CD14-positive monocyte (primary cell): Measurements from ENCODE around the gene CGB2. TPM values are rescaled to one million over a fixed set of nuclear protein-coding genes. Genes with fewer than 3 reads are reported as not detected.
A peak's percentile ranks its signal among the peaks of the same experiment; 100 is the strongest.

Experiments
- DNase-seq, 3 donors: peaks; one replicate each; pipeline ENCODE4 v3.0.0-alpha.2; 2011 to 2022
- H2AFZ ChIP-seq: 2 replicates; pipeline ENCODE4 v1.6.0; 2012; ENCODE audit warnings: mild to moderate bottlenecking, low read depth, low read length, inconsistent platforms; ENCODE audit not compliant: insufficient read depth, poor library complexity, severe bottlenecking
- H3K27ac ChIP-seq, 2 donors: 1 replicate in 1 of 2; 2 replicates in 1 of 2; pipeline ENCODE4 v1.5.1; 2012 to 2013; ENCODE audit warnings: low read length in 2 of 2, control low read depth in 1 of 2, inconsistent platforms in 1 of 2, low read depth in 1 of 2, mild to moderate bottlenecking in 1 of 2
- H3K27me3 ChIP-seq, 2 donors: one replicate each; pipeline versions ENCODE4 v1.6.0 to v1.6.1; 2011 to 2013; ENCODE audit warnings: low read length in 2 of 2; ENCODE audit not compliant: control insufficient read depth in 2 of 2, insufficient read depth in 2 of 2
- H3K36me3 ChIP-seq, 2 donors: replicated peaks in 1 of 2; 1 replicate in 1 of 2; 2 replicates in 1 of 2; pipeline versions ENCODE4 v1.5.1 to v1.6.1; 2012 to 2013; ENCODE audit warnings: low read length in 2 of 2, control low read depth in 1 of 2, inconsistent platforms in 1 of 2, mild to moderate bottlenecking in 1 of 2; ENCODE audit not compliant: insufficient read depth in 2 of 2, control insufficient read depth in 1 of 2
- H3K4me1 ChIP-seq, 2 donors: 1 replicate in 1 of 2; 2 replicates in 1 of 2; pipeline versions ENCODE4 v1.5.1 to v1.6.1; 2012 to 2013; ENCODE audit warnings: low read length in 2 of 2, control low read depth in 1 of 2, inconsistent platforms in 1 of 2, mild to moderate bottlenecking in 1 of 2, moderate library complexity in 1 of 2; ENCODE audit not compliant: insufficient read depth in 2 of 2, control insufficient read depth in 1 of 2
- H3K4me2 ChIP-seq: replicated peaks from 2 replicates; pipeline ENCODE3; 2012; ENCODE audit warnings: low read length, moderate library complexity, mild to moderate bottlenecking; ENCODE audit not compliant: poor library complexity, severe bottlenecking; ENCODE audit errors: extremely low read depth
- H3K4me3 ChIP-seq, 3 experiments: fragments of 200-600 bp in 1 of 3; sonication (generic) in 1 of 3; replicated peaks in 1 of 3; 1 replicate in 2 of 3; 2 replicates in 1 of 3; pipeline ENCODE4 v1.5.1; 2011 to 2013; ENCODE audit warnings: low read length in 3 of 3, mild to moderate bottlenecking in 3 of 3, control low read depth in 2 of 3, low read depth in 2 of 3, inconsistent platforms in 1 of 3, moderate library complexity in 1 of 3
- H3K79me2 ChIP-seq: 2 replicates; pipeline ENCODE4 v1.6.0; 2012; ENCODE audit warnings: mild to moderate bottlenecking, control low read depth, inconsistent platforms, low read length, moderate library complexity; ENCODE audit not compliant: insufficient read depth
- H3K9ac ChIP-seq: 2 replicates; pipeline ENCODE4 v1.6.0; 2017; ENCODE audit warnings: low read length, mild to moderate bottlenecking; ENCODE audit not compliant: insufficient read depth, poor library complexity, severe bottlenecking
- H3K9me3 ChIP-seq, 2 donors: replicated peaks in 1 of 2; 1 replicate in 1 of 2; 2 replicates in 1 of 2; pipeline versions ENCODE4 v1.5.1 to v1.6.1; 2012 to 2013; ENCODE audit warnings: low read length in 2 of 2, control low read depth in 1 of 2; ENCODE audit not compliant: control insufficient read depth in 1 of 2, insufficient read depth in 1 of 2
- H4K20me1 ChIP-seq: 2 replicates; pipeline ENCODE4 v1.6.0; 2012; ENCODE audit warnings: mild to moderate bottlenecking, low read length, control low read depth, moderate library complexity; ENCODE audit not compliant: insufficient read depth
- H3K27ac Mint-ChIP-seq, 7 donors: one replicate each; pipeline ENCODE4 v1.8.0; 2020; ENCODE audit warnings: mild to moderate bottlenecking in 7 of 7, mixed read lengths in 7 of 7, moderate library complexity in 6 of 7, inconsistent platforms in 2 of 7
- H3K27me3 Mint-ChIP-seq, 3 donors: one replicate each; pipeline ENCODE4 v1.8.0; 2021 to 2022; ENCODE audit warnings: low read depth in 3 of 3, mild to moderate bottlenecking in 3 of 3, mixed read lengths in 3 of 3, moderate library complexity in 3 of 3, inconsistent platforms in 1 of 3
- H3K36me3 Mint-ChIP-seq, 2 donors: one replicate each; pipeline ENCODE4 v1.8.0; 2020; ENCODE audit warnings: mixed read lengths in 2 of 2, inconsistent platforms in 1 of 2, mild to moderate bottlenecking in 1 of 2
- H3K4me1 Mint-ChIP-seq: one replicate; pipeline ENCODE4 v1.8.0; 2020; ENCODE audit warnings: mild to moderate bottlenecking, mixed read lengths
- H3K4me3 Mint-ChIP-seq, 2 donors: one replicate each; pipeline ENCODE4 v1.8.0; 2020; ENCODE audit warnings: mild to moderate bottlenecking in 2 of 2, mixed read lengths in 2 of 2, moderate library complexity in 1 of 2
- H3K9me3 Mint-ChIP-seq, 7 donors: one replicate each; pipeline ENCODE4 v1.8.0; 2020 to 2022; ENCODE audit warnings: mixed read lengths in 7 of 7, mild to moderate bottlenecking in 6 of 7, moderate library complexity in 6 of 7, inconsistent platforms in 2 of 7
- WGBS: methylation state at CpG from one replicate; pipeline ENCODE4 v1.1.5; 2013; ENCODE audit warnings: missing lambda C conversion rate; ENCODE audit not compliant: insufficient coverage; 5-methylcytosine and 5-hydroxymethylcytosine counted together
- intact Hi-C, 2 donors: fragments of 100-400 bp; cut with micrococcal nuclease; formaldehyde crosslinking; loops; one replicate each; pipeline versions ENCODE4 v1.15.0 to v1.15.1; 2023
- polyA plus RNA-seq, 3 donors: library from polyadenylated mRNA; depleted of rRNA in 1 of 3; unstranded in 2 of 3; stranded (reverse) in 1 of 3; fragments of 300-500 nt in 2 of 3; fragments of >200 nt in 1 of 3; fragmentation: Illumina TruSeq in 2 of 3; gene quantifications; 1 replicate in 2 of 3; 2 replicates in 1 of 3; pipeline ENCODE4 v1.2.3, GENCODE V29; 2012 to 2021
- TF ChIP-seq, protein P1 (sequence below): fragments of 200-600 bp; IDR thresholded peaks from one replicate; pipeline ENCODE4 v1.8.0; 2022; ENCODE audit warnings: antibody characterized with exemption, mild to moderate bottlenecking

The CGB2 gene
- polyA plus RNA-seq, 3 donors: not detected

DNA sequence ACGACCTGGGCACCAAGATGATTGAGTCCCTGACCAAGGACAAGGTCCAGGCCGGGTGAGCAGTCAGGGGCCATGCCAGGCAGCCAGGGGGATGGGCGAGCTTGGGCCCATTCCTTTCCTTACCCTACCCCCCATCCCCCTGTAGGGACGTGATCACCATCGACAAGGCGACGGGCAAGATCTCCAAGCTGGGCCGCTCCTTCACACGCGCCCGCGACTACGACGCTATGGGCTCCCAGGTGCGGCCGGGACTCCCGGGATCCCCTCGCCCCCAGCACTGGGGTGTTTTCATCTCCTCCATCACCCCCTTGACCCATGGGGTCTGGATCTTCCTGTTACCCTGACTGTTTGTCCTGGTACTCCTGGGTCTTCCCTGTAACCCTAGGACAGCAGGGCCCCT lies 21.9 kb upstream of the CGB2 start:
- 93% methylated on average over 14 of the region's 18 CpGs for WGBS
- no peak overlapping the region for H3K9ac ChIP-seq
- H3K36me3 ChIP-seq: peaks cover 62 to 76% of the 10 kb centered on the region in 2 donors
- no peaks in the 10 kb centered on the region for H3K9me3 ChIP-seq
- DNase-seq: no peak
- H3K4me3 ChIP-seq: no peak overlapping the region
- H4K20me1 ChIP-seq: no peaks in the 10 kb centered on the region
- TF ChIP-seq, protein P1, sequence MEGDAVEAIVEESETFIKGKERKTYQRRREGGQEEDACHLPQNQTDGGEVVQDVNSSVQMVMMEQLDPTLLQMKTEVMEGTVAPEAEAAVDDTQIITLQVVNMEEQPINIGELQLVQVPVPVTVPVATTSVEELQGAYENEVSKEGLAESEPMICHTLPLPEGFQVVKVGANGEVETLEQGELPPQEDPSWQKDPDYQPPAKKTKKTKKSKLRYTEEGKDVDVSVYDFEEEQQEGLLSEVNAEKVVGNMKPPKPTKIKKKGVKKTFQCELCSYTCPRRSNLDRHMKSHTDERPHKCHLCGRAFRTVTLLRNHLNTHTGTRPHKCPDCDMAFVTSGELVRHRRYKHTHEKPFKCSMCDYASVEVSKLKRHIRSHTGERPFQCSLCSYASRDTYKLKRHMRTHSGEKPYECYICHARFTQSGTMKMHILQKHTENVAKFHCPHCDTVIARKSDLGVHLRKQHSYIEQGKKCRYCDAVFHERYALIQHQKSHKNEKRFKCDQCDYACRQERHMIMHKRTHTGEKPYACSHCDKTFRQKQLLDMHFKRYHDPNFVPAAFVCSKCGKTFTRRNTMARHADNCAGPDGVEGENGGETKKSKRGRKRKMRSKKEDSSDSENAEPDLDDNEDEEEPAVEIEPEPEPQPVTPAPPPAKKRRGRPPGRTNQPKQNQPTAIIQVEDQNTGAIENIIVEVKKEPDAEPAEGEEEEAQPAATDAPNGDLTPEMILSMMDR: no peak
- Mint-ChIP-seq H3K4me1 (no peaks in the 10 kb centered on the region), H3K4me3 (no peak overlapping the region), H3K27ac (peak overlapping the region in 2 of 7 donors; percentile 25 to 45), H3K27me3 (peaks cover 0 to 2% (median 0%) of the 10 kb centered on the region in 3 donors), H3K9me3 (no peaks in the 10 kb centered on the region), H3K36me3 (peaks cover 54 to 89% of the 10 kb centered on the region in 2 donors)
- no peak overlapping the region for H3K27ac ChIP-seq
- H3K27me3 ChIP-seq: no peaks in the 10 kb centered on the region
- H3K4me2 ChIP-seq: no peak overlapping the region
- intact Hi-C loops: no loop called here
- H3K4me1 ChIP-seq: no peaks in the 10 kb centered on the region
- H3K79me2 ChIP-seq: no peaks in the 10 kb centered on the region
- no peak overlapping the region for H2AFZ ChIP-seq

DNA sequence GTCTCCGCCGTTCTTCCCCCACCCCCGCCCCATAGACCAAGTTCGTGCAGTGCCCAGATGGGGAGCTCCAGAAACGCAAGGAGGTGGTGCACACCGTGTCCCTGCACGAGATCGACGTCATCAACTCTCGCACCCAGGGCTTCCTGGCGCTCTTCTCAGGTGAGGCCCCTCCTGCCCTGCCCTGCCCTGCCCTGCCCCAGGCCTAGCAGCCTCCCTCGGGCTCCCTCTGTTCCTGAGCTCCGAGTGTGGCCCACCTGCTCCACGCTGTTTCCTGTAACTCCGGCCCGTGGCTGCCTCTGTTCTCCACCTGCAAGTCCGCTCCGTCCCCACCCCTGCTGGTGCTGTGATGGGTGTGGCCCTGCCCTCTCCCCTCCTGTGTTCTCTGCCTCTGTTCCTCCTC lies 21.2 kb upstream of the CGB2 start:
- H3K4me1 ChIP-seq: no peaks in the 10 kb centered on the region
- no peak overlapping the region for H2AFZ ChIP-seq
- Mint-ChIP-seq H3K4me3 (no peak overlapping the region), H3K9me3 (no peaks in the 10 kb centered on the region), H3K4me1 (no peaks in the 10 kb centered on the region), H3K27ac (peak overlapping the region in 2 of 7 donors; percentile 12 to 50), H3K36me3 (peaks cover 55 to 89% of the 10 kb centered on the region in 2 donors), H3K27me3 (peaks cover 0 to 2% (median 0%) of the 10 kb centered on the region in 3 donors)
- no peak for DNase-seq
- H4K20me1 ChIP-seq: no peaks in the 10 kb centered on the region
- peaks cover 62 to 76% of the 10 kb centered on the region in 2 donors for H3K36me3 ChIP-seq
- H3K27me3 ChIP-seq: no peaks in the 10 kb centered on the region
- TF ChIP-seq, protein P1: no peak
- no peak overlapping the region for H3K4me3 ChIP-seq
- no peak overlapping the region for H3K9ac ChIP-seq
- H3K4me2 ChIP-seq: no peak overlapping the region
- WGBS: 86% methylated on average over 17 of the region's 18 CpGs
- no peak overlapping the region for H3K27ac ChIP-seq
- no peaks in the 10 kb centered on the region for H3K79me2 ChIP-seq
- intact Hi-C loops: no loop called here
- H3K9me3 ChIP-seq: no peaks in the 10 kb centered on the region
